ENCODE data around the gene LMTK2. TPM values are rescaled to one million over a fixed set of nuclear protein-coding genes. Genes with fewer than 3 reads are reported as not detected.

The LMTK2 gene
- total RNA-seq, 1 experiment from 2014 or later, result 17.8 TPM

- TF ChIP-seq REST (IDR thresholded peaks at IDR 0.05; ENCODE audit: low read depth) (no peak), CBX3 (IDR thresholded peaks at IDR 0.05; ENCODE audit: low read depth) (no peak)
Observed at GRCh38 chr7:98163269-98163668, 56.6 kb downstream of the LMTK2 start (continued).

DNA sequence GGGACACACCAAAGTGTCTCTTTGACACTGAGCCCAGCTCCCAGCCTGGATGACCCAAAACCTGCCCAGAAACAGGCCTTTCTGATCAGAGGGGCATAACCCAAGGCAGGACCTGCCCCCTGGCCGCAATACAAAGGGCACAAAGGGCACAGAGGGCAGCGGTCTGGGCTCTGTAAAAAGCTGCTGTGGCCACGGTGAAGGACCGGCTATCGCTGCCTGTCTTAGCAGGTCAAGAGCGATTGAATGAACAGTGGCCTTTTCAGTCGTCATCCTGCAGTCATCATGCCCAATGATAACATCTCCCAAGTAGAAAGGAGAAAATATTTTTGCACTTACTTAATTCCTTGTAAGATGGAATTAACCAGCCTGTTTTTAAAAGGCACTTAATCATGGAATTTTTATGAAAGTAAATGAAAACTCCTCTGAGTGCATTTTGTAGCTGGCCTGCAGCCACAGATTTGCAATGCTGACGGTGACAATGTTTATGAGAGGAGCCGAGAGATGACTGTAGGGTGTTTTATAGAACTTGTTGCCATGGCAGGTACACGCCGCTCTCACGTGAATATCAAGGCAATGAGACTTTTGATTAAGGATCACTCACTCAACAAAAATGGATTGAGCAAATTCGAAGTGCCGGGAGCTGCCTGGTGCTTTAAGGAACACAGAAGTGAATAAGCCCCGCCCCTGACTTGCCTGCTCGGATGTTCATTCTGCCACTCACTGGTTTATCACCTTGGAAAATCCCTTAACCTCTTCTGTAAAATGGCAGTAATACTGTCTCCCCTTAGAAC lies 57.2 kb downstream of the LMTK2 start:
- Histone ChIP-seq H3K9me3 (ENCODE audit: control insufficient read depth in 1 of 2, insufficient read depth in 1 of 2, low read depth in 1 of 2, low read length in 2 of 2) (no peaks in the 10 kb centered on the region), H2AFZ (ENCODE audit: low read depth, low read length, poor library complexity, severe bottlenecking) (no peak overlapping the region), H4K20me1 (ENCODE audit: insufficient read depth) (no peaks in the 10 kb centered on the region), H3K9ac (ENCODE audit: low read length) (no peak overlapping the region), H3K4me2 (ENCODE audit: low read length) (no peak overlapping the region), H3K27me3 (ENCODE audit: insufficient read depth, low read length) (no peaks in the 10 kb centered on the region), H3K27ac (ENCODE audit: low read depth, low read length) (no peak overlapping the region), H3K4me3 (replicated peaks in 1 of 2; ENCODE audit: low read depth in 1 of 2, low read length in 2 of 2) (no peak overlapping the region), H3K79me2 (ENCODE audit: insufficient read depth, low read length) (no peaks in the 10 kb centered on the region), H3K4me1 (ENCODE audit: control insufficient read depth in 1 of 2, insufficient read depth in 2 of 2, low read length in 2 of 2) (peaks cover 0 to 2% of the 10 kb centered on the region in 2 experiments; a peak in 1 of 4 replicates), H3K36me3 (ENCODE audit: control insufficient read depth in 1 of 2, insufficient read depth in 2 of 2, low read length in 2 of 2) (no peaks in the 10 kb centered on the region), H3K9me2 (ENCODE audit: insufficient read depth) (no peaks in the 10 kb centered on the region)
- intact Hi-C loops (cut with micrococcal nuclease), result loop anchor here (10.0 kb wide), 1 partner anchor 1059 kb away; no protein-coding TSS in a partner anchor
- TF ChIP-seq JUND (IDR thresholded peaks at IDR 0.05) (no peak), FOSL1 (IDR thresholded peaks at IDR 0.05; ENCODE audit: low read depth) (no peak), MAX (IDR thresholded peaks at IDR 0.05) (no peak), YY1 (IDR thresholded peaks at IDR 0.05; ENCODE audit: extremely low read depth, insufficient replicate concordance, low read depth, low read length) (no peak)
- TF ChIP-seq, protein P1, sequence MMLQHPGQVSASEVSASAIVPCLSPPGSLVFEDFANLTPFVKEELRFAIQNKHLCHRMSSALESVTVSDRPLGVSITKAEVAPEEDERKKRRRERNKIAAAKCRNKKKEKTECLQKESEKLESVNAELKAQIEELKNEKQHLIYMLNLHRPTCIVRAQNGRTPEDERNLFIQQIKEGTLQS (IDR thresholded peaks at IDR 0.05), result no peak
- TF ChIP-seq, protein P2, sequence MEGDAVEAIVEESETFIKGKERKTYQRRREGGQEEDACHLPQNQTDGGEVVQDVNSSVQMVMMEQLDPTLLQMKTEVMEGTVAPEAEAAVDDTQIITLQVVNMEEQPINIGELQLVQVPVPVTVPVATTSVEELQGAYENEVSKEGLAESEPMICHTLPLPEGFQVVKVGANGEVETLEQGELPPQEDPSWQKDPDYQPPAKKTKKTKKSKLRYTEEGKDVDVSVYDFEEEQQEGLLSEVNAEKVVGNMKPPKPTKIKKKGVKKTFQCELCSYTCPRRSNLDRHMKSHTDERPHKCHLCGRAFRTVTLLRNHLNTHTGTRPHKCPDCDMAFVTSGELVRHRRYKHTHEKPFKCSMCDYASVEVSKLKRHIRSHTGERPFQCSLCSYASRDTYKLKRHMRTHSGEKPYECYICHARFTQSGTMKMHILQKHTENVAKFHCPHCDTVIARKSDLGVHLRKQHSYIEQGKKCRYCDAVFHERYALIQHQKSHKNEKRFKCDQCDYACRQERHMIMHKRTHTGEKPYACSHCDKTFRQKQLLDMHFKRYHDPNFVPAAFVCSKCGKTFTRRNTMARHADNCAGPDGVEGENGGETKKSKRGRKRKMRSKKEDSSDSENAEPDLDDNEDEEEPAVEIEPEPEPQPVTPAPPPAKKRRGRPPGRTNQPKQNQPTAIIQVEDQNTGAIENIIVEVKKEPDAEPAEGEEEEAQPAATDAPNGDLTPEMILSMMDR (IDR thresholded peaks at IDR 0.05 in 2 of 3, conservative IDR thresholded peaks at IDR 0.05 in 1 of 3; ENCODE audit: borderline replicate concordance in 1 of 3, insufficient read depth in 1 of 3, low read depth in 2 of 3, low read length in 2 of 3), result no peak
- ATAC-seq (no peak), DNase-seq (ENCODE audit: low read depth, low spot score) (no peak)
- ChIA-PET POLR2A (no interaction called here), RAD21 (ENCODE audit: low non-redundant PET in 1 of 2, low total read pairs in 2 of 2, uncharacterized antibody in 2 of 2, unreplicated experiment in 2 of 2) (interaction anchor here (2.6 to 2.8 kb wide), 2 partner anchors 142 kb away, joined by 14 read pairs; no protein-coding TSS in a partner anchor), CTCF (interaction anchor here (7.0 kb wide), 1 partner anchor 141 kb away, joined by 221 read pairs; no protein-coding TSS in a partner anchor)
- no TSS peak for BruUV-seq (replicated peaks)

Data from HCT116 (cell line).